Small intestine (tissue), 7 donors: Measurements from ENCODE around the gene QSER1. TPM values are rescaled to one million over a fixed set of nuclear protein-coding genes. Genes with fewer than 3 reads are reported as not detected.
A peak's percentile ranks its signal among the peaks of the same experiment; 100 is the strongest.

Experiments used
- DNase-seq, 2 donors: peaks; one replicate each; pipeline versions ENCODE4 v3.0.0 to v3.0.0-alpha.2; 2013
- FAIRE-seq: peaks from 2 replicates; lab custom pipeline; 2012; peaks lifted over from hg19 to GRCh38; lab: Jason Lieb, UNC
- H3K27ac ChIP-seq, 3 donors: one replicate each; pipeline ENCODE4 v1.5.1; 2013; ENCODE audit warnings: low read length in 2 of 3, mild to moderate bottlenecking in 2 of 3, control low read depth in 1 of 3, inconsistent platforms in 1 of 3, low read depth in 1 of 3, moderate library complexity in 1 of 3
- H3K27me3 ChIP-seq, 3 donors: one replicate each; pipeline ENCODE4 v1.6.1; 2013; ENCODE audit warnings: low read length in 3 of 3, inconsistent platforms in 1 of 3; ENCODE audit not compliant: control insufficient read depth in 3 of 3, insufficient read depth in 3 of 3
- H3K36me3 ChIP-seq, 3 donors: one replicate each; pipeline ENCODE4 v1.6.1; 2013; ENCODE audit warnings: low read length in 3 of 3, inconsistent platforms in 1 of 3, low read depth in 1 of 3, mild to moderate bottlenecking in 1 of 3, moderate library complexity in 1 of 3; ENCODE audit not compliant: control insufficient read depth in 3 of 3, insufficient read depth in 2 of 3
- H3K4me1 ChIP-seq, 3 donors: one replicate each; pipeline ENCODE4 v1.6.1; 2013; ENCODE audit warnings: low read length in 2 of 3, inconsistent platforms in 1 of 3, low read depth in 1 of 3, mild to moderate bottlenecking in 1 of 3, moderate library complexity in 1 of 3; ENCODE audit not compliant: control insufficient read depth in 3 of 3, insufficient read depth in 2 of 3
- H3K4me3 ChIP-seq, 3 donors: one replicate each; pipeline ENCODE4 v1.5.1; 2013; ENCODE audit warnings: low read length in 3 of 3, control low read depth in 1 of 3, inconsistent platforms in 1 of 3, low read depth in 1 of 3, mild to moderate bottlenecking in 1 of 3, moderate library complexity in 1 of 3
- H3K9me3 ChIP-seq, 2 donors: one replicate each; pipeline ENCODE4 v1.6.1; 2013; ENCODE audit warnings: low read depth in 1 of 2, low read length in 1 of 2; ENCODE audit not compliant: control insufficient read depth in 2 of 2, insufficient read depth in 1 of 2
- WGBS, 3 donors: extraction: QIAGEN DNeasy Blood & Tissue Kit; methylation state at CpG; one replicate each; pipeline ENCODE4 v1.1.7; 2013; 5-methylcytosine and 5-hydroxymethylcytosine counted together
- polyA plus RNA-seq, 4 donors: library from polyadenylated mRNA; stranded (reverse) in 3 of 4; unstranded in 1 of 4; fragments of 200-250 nt in 3 of 4; fragments of 120-200 nt in 1 of 4; gene quantifications; one replicate each; pipeline versions ENCODE4 v1.2.1 to v1.2.3, GENCODE V29; 2013
- donor health status: healthy with polysubstance abuse.
- donor health status: control.
- donor health status: control.
- donor health status: Bipolar disorder and iron deficiency.
- donor health status: healthy.

Gene QSER1
- polyA plus RNA-seq, 4 donors, result 1.4 to 20.5 (median 3.2) TPM

DNA sequence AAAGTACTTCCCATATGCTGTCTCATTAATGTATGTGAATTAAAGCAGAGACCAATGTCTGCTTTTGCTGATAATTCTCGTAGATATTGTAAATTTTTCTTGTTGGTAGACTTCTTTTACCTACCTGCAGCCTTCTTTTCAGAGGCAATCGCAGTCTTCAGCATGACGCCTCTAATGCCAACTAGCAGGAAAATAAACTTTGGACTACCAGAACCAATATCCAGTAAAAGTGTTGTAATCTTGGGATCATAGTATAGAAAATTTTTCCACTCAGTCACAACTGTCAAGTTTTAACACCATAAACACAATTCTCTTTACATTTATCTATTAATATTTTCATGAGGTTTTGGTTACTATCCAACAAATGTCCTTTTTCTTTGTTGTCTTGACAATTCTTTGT, 125.4 kb downstream of the QSER1 start:
- FAIRE-seq, result no peak
- Histone ChIP-seq H3K9me3 (no peaks in the 10 kb centered on the region), H3K27ac (peak overlapping the region in 2 of 3 donors; percentile 82 to 85), H3K27me3 (peaks cover 0 to 2% (median 0%) of the 10 kb centered on the region in 3 donors), H3K4me3 (peak overlapping the region in 2 of 3 donors; percentile 81 to 89), H3K4me1 (peaks cover 0 to 36% (median 0%) of the 10 kb centered on the region in 3 donors), H3K36me3 (peaks cover 0 to 3% (median 0%) of the 10 kb centered on the region in 3 donors)
- 21 to 64% (median 51%) methylated on average over 3 of the region's 3 CpGs for WGBS, 3 donors
- DNase-seq, result peak; percentile 71 to 76

DNA sequence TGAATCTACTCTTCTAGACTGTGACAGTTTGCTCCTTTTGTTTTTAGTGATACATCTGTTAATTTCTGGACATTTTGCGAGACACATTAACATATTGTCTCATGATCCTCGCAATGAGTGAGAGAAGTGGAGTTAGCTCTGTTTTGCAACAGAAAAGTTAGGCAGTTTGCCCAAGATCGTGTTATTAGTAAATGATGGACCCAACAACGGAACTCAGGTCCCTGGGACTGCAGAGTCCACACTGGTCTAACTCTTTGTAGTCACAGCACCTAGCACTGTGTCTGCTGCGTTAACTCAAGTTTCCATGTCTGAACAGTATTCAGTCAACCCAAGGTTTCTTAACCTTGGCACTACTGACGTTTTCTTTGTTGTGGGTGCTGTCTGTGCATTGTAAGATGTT, 126.2 kb downstream of the QSER1 start:
- 78 to 83% (median 79%) methylated on average over 6 of the region's 6 CpGs for WGBS, 3 donors
- DNase-seq (no peak), FAIRE-seq (no peak)
- Histone ChIP-seq H3K27me3 (peaks cover 0 to 2% (median 0%) of the 10 kb centered on the region in 3 donors), H3K4me3 (peak overlapping the region in 1 of 3 donors; percentile 25), H3K9me3 (no peaks in the 10 kb centered on the region), H3K27ac (peak overlapping the region in 1 of 3 donors; percentile 85), H3K4me1 (peaks cover 0 to 36% (median 0%) of the 10 kb centered on the region in 3 donors), H3K36me3 (peaks cover 0 to 3% (median 0%) of the 10 kb centered on the region in 3 donors)

DNA sequence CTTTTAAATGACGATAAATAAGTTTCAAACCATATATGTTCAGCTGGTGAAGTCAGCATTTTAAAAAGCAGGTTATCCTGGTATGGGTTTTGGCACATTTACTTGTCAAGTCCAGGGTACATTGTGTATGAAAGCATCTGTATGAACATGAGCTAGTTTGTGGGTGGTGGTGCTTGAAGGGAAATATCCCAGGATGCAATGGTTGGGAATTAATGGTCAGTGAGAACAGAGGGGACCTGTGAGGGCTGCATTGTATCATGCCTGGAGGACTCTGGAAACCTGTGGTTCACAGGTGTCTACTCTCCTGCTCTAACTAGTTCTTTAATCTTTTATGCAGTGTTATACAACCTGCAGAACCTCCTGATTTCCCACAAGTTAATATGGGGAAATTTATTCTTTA, 128.9 kb downstream of the QSER1 start:
- no peaks in the 10 kb centered on the region for H3K9me3 ChIP-seq
- H3K27ac ChIP-seq, result peak overlapping the region in 2 of 3 donors; percentile 37 to 65
- H3K27me3 ChIP-seq, result peaks cover 0 to 2% (median 0%) of the 10 kb centered on the region in 3 donors
- peaks cover 0 to 38% (median 3%) of the 10 kb centered on the region in 3 donors for H3K4me1 ChIP-seq
- no peak overlapping the region for H3K4me3 ChIP-seq
- DNase-seq (peak in 1 of 2 donors; percentile 24), FAIRE-seq (no peak)
- peaks cover 0 to 3% (median 0%) of the 10 kb centered on the region in 3 donors for H3K36me3 ChIP-seq
- 38 to 76% (median 43%) methylated on average over 1 of the region's 1 CpG for WGBS, 3 donors

DNA sequence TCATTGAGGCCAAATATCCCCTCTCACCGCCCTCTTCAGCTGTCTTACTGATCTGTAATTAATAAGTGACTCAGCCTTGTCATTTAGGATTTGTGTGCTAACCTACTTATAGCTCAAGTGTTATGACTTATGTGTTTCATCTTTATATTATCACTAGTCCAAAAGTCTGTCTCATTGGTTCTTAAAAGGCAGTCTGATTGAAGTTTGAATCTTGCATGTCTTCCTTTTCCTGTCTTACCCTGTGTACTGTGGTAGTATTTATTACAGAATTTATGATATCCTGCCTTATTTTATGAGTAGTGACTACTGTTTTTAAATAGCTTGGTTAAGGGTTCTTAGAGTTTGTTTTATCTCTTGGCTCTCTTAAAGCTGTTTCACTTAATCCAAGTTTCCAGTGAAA, 129.3 kb downstream of the QSER1 start:
- H3K4me3 ChIP-seq, result no peak overlapping the region
- H3K36me3 ChIP-seq, result peaks cover 0 to 3% (median 0%) of the 10 kb centered on the region in 3 donors
- WGBS, 3 donors, result 8 to 63% (median 22%) methylated on average over 1 of the region's 1 CpG
- no peak for FAIRE-seq
- DNase-seq, result peak; percentile 68 to 78
- H3K27ac ChIP-seq, result peak overlapping the region in 1 of 3 donors; percentile 65
- no peaks in the 10 kb centered on the region for H3K9me3 ChIP-seq
- peaks cover 0 to 2% (median 0%) of the 10 kb centered on the region in 3 donors for H3K27me3 ChIP-seq
- peaks cover 0 to 38% (median 3%) of the 10 kb centered on the region in 3 donors for H3K4me1 ChIP-seq

DNA sequence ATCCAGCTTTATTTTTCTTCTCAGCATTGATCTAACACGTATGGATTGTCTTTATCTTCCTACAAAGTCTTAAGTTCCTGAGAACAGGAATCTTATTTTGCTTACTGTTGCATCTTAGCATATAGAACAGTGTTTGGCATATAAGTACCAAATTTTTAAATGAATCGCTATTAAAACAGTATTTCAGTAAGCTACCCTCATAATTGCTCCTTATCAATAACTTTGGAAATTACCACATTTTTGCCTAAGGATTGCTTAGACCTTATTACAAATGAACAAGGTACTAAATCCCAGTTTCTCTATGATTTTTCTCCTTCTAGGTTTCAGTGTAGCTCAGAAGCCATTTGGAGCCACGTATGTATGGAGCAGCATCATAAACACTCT, 132.7 kb downstream of the QSER1 start:
- H3K9me3 ChIP-seq, result no peaks in the 10 kb centered on the region
- WGBS, 3 donors, result 76 to 82% (median 78%) methylated on average over 3 of the region's 3 CpGs
- H3K36me3 ChIP-seq, result peaks cover 0 to 11% (median 0%) of the 10 kb centered on the region in 3 donors
- H3K27me3 ChIP-seq, result no peaks in the 10 kb centered on the region
- no peak for DNase-seq
- peaks cover 0 to 29% (median 3%) of the 10 kb centered on the region in 3 donors for H3K4me1 ChIP-seq
- H3K4me3 ChIP-seq, result no peak overlapping the region
- no peak for FAIRE-seq
- H3K27ac ChIP-seq, result no peak overlapping the region

DNA sequence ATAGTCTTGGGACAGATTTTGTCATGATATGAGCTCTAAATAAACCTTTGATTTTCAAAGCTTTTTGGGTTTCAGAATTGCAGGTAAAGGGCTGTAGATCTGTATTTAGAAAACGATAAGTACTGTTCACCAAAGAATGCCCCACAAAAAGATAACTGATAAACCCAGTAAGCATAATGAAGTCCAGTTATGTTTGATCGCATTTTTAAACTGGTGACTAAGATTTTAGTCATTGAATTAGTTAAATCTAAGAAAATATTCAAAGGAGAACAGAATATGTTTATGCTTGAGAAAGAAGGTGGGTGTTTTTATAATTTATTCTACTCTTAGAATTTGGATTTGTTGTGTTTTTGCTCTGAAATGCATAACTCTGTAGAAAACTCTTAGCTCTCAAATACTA, 134.6 kb downstream of the QSER1 start:
- H3K27me3 ChIP-seq, result no peaks in the 10 kb centered on the region
- H3K36me3 ChIP-seq, result peaks cover 2 to 13% (median 3%) of the 10 kb centered on the region in 3 donors
- DNase-seq (no peak), FAIRE-seq (no peak)
- WGBS, 3 donors, result 82 to 86% (median 82%) methylated on average over 2 of the region's 2 CpGs
- H3K9me3 ChIP-seq, result no peaks in the 10 kb centered on the region
- no peak overlapping the region for H3K27ac ChIP-seq
- peaks cover 0 to 13% (median 3%) of the 10 kb centered on the region in 3 donors for H3K4me1 ChIP-seq
- H3K4me3 ChIP-seq, result no peak overlapping the region

DNA sequence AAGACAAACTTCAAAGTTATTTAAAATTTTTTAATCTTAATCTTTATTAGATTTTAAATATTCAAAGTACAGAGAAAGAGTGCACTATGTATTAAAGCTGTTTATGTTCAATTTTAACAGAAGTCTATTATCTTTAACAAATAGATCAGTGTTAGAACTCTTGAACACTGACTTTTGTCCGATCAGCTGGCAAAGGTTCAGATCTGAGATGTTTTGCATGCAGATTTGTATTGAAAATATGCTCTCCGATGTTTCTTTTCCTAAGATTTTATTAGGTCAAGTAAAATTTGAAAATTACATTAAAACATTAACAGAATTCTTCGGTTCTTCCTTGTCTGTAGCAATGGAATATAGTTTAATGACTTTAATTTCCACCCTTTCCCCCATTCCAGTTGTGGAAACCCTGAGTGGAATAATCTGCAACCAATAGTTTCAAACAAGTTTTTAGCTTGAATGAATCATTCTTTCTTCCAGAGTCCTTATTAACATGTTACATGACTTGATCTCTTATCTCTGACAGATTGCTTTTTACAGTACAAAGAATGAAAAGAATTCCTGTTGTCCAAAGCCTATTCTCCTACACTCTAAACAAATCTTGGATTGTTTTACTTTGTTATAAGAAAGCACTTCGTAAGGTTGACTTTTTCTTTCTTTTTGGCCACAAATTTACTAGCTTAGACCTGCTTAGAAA, 135.4 kb downstream of the QSER1 start:
- peaks cover 0 to 12% (median 3%) of the 10 kb centered on the region in 3 donors for H3K4me1 ChIP-seq
- DNase-seq (no peak), FAIRE-seq (no peak)
- no peak overlapping the region for H3K4me3 ChIP-seq
- WGBS, 3 donors, result 49 to 59% (median 52%) methylated on average over 4 of the region's 4 CpGs
- peaks cover 2 to 13% (median 3%) of the 10 kb centered on the region in 3 donors for H3K36me3 ChIP-seq
- H3K27me3 ChIP-seq, result no peaks in the 10 kb centered on the region
- no peaks in the 10 kb centered on the region for H3K9me3 ChIP-seq
- no peak overlapping the region for H3K27ac ChIP-seq

DNA sequence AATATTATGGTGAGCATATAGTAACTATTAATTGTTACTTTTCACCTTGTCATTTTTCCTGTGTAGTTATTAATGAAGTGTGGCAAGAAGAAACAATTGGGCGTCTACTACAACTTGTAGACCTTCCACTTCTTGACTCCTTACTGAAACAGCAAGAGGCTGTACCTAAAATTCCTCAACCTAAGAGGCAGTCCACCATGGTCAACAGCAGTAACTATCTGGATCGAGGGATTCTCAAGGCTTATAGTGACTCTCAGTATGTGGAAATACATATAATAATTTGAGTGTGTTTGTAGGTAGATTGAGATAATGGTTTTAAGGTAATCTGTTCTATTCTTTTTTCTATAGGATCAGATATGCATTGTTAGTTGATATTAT, 135.9 kb downstream of the QSER1 start:
- FAIRE-seq (no peak), DNase-seq (no peak)
- no peaks in the 10 kb centered on the region for H3K27me3 ChIP-seq
- no peak overlapping the region for H3K27ac ChIP-seq
- peaks cover 2 to 13% (median 3%) of the 10 kb centered on the region in 3 donors for H3K36me3 ChIP-seq
- WGBS, 3 donors, result 89 to 92% (median 91%) methylated on average over 2 of the region's 2 CpGs
- peaks cover 0 to 12% (median 3%) of the 10 kb centered on the region in 3 donors for H3K4me1 ChIP-seq
- H3K4me3 ChIP-seq, result no peak overlapping the region
- no peaks in the 10 kb centered on the region for H3K9me3 ChIP-seq
